GM10847 (cell line): ENCODE results near the gene SLC52A1.

Source experiments
- POLR2A ChIP-seq: IDR thresholded peaks from 2 replicates; pipeline ENCODE4 v1.6.1; 2011; ENCODE audit not compliant: insufficient read length; ENCODE audit errors: extremely low read depth

The SLC52A1 gene

GRCh38 chr17:5034651-5035050 is 575 bp downstream of the SLC52A1 start:
- TF ChIP-seq POLR2A: no peak

GRCh38 chr17:5034063-5034462 is 1.2 kb downstream of the SLC52A1 start:
- TF ChIP-seq POLR2A: no peak

- TF ChIP-seq POLR2A: no peak
These were observed 1.7 kb downstream of the SLC52A1 start for GRCh38 chr17:5033352-5034015.

GRCh38 chr17:5032865-5033264 is 2.4 kb downstream of the SLC52A1 start:
- no peak for TF ChIP-seq POLR2A

- no peak for TF ChIP-seq POLR2A
These were observed 3.7 kb downstream of the SLC52A1 start for GRCh38 chr17:5031365-5032082.

- no peak for TF ChIP-seq POLR2A
These were observed 7.3 kb downstream of the SLC52A1 start for GRCh38 chr17:5027916-5028315.

GRCh38 chr17:5027299-5027698 is 7.9 kb downstream of the SLC52A1 start:
- no peak for TF ChIP-seq POLR2A

- TF ChIP-seq POLR2A: no peak
These were observed 10.6 kb downstream of the SLC52A1 start for GRCh38 chr17:5024604-5025003.

GRCh38 chr17:5023588-5024147 is 11.6 kb downstream of the SLC52A1 start:
- no peak for TF ChIP-seq POLR2A

- TF ChIP-seq POLR2A: no peak
These were observed 13.0 kb downstream of the SLC52A1 start for GRCh38 chr17:5022171-5022711.

- no peak for TF ChIP-seq POLR2A
These were observed 14.7 kb downstream of the SLC52A1 start for GRCh38 chr17:5020502-5021023.

- TF ChIP-seq POLR2A: no peak
These were observed 15.7 kb downstream of the SLC52A1 start for GRCh38 chr17:5019475-5019956.

GRCh38 chr17:5014357-5014756 is 20.9 kb downstream of the SLC52A1 start:
- no peak for TF ChIP-seq POLR2A

- no peak for TF ChIP-seq POLR2A
These were observed 23.3 kb downstream of the SLC52A1 start for GRCh38 chr17:5011928-5012327.

GRCh38 chr17:5003214-5003867 is 31.9 kb downstream of the SLC52A1 start:
- no peak for TF ChIP-seq POLR2A
